GM10847 (cell line): Measurements from ENCODE around the gene CSRP1.

Experiments used
- POLR2A ChIP-seq: IDR thresholded peaks from 2 replicates; pipeline ENCODE4 v1.6.1; 2011; ENCODE audit not compliant: insufficient read length; ENCODE audit errors: extremely low read depth

Gene CSRP1

DNA sequence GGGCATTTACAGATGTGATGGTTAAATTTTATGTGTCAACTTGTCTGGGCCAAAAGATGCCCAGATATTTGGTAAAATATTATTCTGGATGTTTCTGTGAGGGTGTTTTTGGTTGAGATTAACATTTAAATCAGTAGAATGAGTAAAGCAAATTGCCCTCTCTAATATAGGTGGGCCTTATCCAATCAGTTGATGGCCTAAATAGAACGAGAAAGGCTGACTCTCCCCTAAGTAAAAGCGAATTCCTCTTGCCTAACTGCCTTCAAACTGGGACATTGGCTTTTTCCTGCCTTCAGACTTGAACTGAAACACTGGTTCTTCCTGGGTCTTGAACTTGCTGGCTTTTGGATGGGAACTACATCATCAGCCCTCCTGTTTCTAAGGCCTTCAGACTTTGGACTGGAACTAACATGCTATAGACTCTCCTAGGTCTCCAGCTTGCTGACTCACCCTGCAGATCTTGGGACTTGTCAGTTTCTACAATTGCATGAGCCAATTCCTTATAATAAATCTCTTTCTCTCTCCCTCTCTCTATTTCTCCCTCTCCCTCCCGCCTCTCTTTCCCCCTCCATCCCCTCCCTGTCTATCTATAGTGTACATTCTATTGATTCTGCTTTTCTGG is 21.8 kb upstream of the CSRP1 start:
- no peak for TF ChIP-seq POLR2A

DNA sequence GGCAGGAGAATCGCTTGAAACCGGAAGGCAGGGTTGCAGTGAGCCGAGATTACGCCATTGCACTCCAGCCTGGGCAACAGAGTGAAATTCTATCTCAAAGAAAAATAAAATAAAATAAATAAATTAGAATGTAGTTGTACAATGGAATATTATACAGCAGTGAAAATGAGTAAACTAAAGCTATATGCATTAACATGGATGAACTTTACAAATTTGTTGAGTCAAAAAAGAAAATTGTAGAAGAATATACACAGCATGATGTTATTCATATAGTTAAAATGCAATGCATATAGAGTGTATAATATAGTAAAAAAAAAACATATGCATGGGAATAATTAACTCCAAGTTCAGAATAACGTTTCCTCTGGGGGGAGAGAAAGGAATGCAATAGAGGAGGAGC is 21.0 kb upstream of the CSRP1 start:
- no peak for TF ChIP-seq POLR2A

- no peak for TF ChIP-seq POLR2A
These were observed 18.4 kb upstream of the CSRP1 start for GRCh38 chr1:201525193-201525778.

GRCh38 chr1:201518071-201518470 is 11.1 kb upstream of the CSRP1 start:
- TF ChIP-seq POLR2A = no peak

- TF ChIP-seq POLR2A = no peak
These were observed 10.7 kb upstream of the CSRP1 start for GRCh38 chr1:201517631-201518030.

DNA sequence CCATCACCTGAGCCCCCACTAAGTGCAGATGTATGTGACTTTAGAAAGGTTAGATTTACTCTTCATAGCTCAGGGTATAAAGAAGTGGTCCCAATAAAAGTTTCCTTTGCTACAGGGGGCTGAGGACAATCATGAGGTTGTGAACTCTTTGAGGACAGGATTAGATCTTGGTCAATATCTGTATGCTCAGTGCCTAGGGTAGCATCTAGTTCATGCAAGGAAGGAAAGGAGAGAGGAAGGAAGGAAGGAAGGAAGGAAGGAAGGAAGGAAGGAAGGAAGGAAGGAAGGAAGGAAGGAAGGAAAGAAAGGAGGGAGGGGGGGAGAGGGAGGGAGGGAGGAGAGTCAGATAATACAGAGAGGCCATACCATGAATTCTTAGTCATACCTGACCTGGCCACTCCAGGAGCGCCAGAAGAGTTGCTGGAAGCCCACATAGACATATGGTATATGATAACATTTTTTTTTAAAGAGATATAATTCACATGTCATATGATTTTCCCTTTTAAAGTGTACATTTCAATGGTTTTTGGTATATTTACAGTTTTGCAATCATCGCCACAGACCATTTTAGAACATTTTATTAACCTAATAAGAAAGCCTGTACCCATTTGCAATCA is 9.7 kb upstream of the CSRP1 start:
- TF ChIP-seq POLR2A = no peak

DNA sequence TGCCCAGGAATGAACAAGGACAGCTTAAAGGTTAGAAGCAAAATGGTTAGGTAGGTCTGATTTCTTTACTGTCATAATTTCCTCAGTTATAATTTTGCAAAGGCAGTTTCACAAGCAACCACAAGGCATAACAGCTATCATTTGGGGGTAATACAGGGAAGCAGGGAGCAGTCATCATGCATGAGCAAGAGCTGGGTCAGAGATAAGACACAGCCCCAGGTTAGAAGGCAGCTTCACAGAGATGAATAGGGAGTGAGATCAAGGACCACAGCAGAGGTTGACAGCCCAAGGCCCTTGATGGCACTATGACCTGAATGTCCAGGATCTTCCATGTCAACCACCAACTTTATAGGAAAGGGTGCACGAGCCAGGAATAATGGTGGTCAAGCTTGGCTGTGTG is 9.0 kb upstream of the CSRP1 start:
- TF ChIP-seq POLR2A = no peak

DNA sequence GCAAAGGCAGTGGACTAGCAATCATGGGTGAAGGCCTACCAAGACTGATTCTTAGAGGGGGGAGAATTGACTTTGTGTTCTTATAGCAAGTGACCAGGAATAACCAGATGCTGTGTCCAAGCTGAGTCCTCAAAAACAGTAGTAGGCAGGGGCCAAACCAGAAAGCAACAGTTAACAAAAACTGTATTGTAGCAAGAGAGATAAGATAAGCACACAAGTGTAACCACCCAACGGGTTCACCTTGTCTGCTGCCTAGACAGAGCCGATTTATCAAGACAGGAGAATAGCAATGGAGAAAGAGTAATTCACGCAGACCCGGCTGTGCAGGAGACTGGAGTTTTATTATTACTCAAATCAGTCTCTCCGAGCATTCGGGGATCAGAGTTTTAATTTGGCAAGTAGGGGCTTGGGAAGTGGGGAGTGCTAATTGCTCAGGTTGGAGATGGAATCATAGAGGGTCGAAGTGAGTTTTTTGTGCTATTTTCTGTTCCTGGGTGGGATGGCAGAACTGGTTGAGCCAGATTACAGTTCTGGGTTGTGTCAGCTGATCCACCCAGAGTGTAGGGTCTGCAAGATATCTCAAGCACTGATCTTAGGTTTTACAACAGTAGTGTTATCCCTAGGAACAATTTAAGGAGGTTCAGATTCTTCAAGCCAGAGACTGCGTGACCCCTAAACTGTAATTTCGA is 8.3 kb upstream of the CSRP1 start:
- TF ChIP-seq POLR2A = no peak

GRCh38 chr1:201514466-201514865 is 7.5 kb upstream of the CSRP1 start:
- no peak for TF ChIP-seq POLR2A

DNA sequence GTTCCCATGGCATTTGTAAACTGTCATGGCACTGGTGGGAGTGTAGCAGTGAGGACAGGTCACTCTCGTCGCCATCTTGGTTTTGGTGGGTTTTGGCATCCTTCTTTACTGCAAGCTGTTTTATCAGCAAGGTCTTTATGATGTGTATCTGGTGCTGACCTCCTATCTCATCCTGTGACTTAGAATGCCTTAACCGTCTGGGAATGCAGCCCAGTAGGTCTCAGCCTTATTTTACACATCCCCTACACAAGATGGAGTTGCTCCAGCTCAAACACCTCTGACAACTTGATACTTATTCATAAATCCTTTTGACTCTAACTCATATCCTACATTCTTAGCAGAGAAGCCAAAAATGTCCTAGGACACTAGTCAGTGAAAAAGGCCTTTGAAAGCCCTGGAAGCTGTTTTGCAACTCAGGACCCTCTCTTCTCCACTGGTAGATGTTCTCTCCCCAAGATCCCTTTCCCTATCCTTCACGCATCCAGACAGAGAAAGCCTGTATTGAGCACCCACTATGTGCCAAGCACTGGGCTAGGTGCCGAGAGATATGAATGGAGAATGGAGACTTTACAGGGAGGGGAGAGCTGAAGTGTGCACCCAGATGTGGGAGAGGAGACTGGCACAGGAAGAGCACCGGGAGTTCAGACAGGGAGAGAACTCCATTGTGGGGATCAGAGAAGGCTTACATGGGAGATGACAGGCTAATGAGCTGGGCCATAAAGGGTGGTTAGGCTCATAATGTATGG is 6.7 kb upstream of the CSRP1 start:
- TF ChIP-seq POLR2A = no peak

- no peak for TF ChIP-seq POLR2A
These were observed 5.1 kb upstream of the CSRP1 start for GRCh38 chr1:201511941-201512539.

DNA sequence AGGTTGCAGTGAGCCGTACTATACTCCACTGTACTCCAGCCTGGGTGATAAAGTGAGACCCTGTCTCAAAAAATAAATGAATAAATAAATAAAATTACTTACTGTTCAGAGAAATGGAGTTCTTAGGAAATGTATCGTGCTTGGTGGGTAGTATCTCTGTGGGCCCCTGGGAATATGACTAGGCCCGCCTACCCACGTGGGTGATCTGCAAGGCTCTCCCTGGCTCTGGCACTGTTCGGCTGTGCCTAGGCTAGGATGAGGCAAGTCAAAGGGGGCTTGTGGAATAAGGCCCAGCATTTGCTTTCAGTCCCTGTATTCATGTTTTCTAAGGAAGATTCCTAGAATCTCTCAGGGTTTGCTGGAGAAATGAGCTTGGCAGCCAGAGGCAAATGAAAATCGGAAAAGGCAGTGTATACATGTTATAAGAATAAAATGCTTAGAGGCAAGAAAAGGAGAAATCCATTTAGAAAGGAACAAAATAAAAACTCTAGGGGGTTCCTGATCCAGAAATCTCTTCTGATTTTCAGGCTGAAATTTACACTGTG is 4.5 kb upstream of the CSRP1 start:
- TF ChIP-seq POLR2A = no peak

GRCh38 chr1:201510734-201511133 is 3.8 kb upstream of the CSRP1 start:
- no peak for TF ChIP-seq POLR2A

- TF ChIP-seq POLR2A = no peak
These were observed 2.9 kb upstream of the CSRP1 start for GRCh38 chr1:201509601-201510374.
